ENCODE measurements around the gene CLCN7. TPM values are rescaled to one million over a fixed set of nuclear protein-coding genes. Genes with fewer than 3 reads are reported as not detected.

Gene CLCN7
- total RNA-seq, 1 experiment from 2014 or later = 70.0 TPM

- Histone ChIP-seq H3K23ac (ENCODE audit: insufficient read length, low read depth, low read length) (no peak within 1 kb of the TSS), H3K9me3 (ENCODE audit: control insufficient read depth, low read depth, low read length) (no peaks in the 10 kb centered on the region), H3K79me1 (ENCODE audit: insufficient read depth, low read depth, low read length, poor library complexity, severe bottlenecking) (no peaks in the 10 kb centered on the region), H2BK15ac (ENCODE audit: low read depth, low read length) (no peak within 1 kb of the TSS), H3K14ac (ENCODE audit: insufficient read depth, low read length) (no peak within 1 kb of the TSS), H4K5ac (ENCODE audit: insufficient read length, low read depth, low read length) (no peak within 1 kb of the TSS), H3K4me2 (ENCODE audit: insufficient read depth, insufficient read length, low read length) (no peak within 1 kb of the TSS), H3K9ac (ENCODE audit: extremely low read depth, insufficient read length, low read length) (no peak within 1 kb of the TSS), H4K20me1 (ENCODE audit: control insufficient read depth, insufficient read depth, insufficient read length) (no peaks in the 10 kb centered on the region), H4K8ac (replicated peaks; ENCODE audit: insufficient read length, low read depth, low read length) (no peak within 1 kb of the TSS), H2BK5ac (ENCODE audit: insufficient read length, low read length) (no peak within 1 kb of the TSS), H2BK12ac (ENCODE audit: insufficient read length, low read depth, low read length) (no peak within 1 kb of the TSS), H3K4ac (ENCODE audit: low read depth, low read length) (no peak within 1 kb of the TSS), H2AFZ (ENCODE audit: low read length) (no peak within 1 kb of the TSS), H2BK20ac (ENCODE audit: low read depth, low read length, poor library complexity, severe bottlenecking) (no peak within 1 kb of the TSS), H3K4me1 (ENCODE audit: insufficient read depth, low read length) (no peaks in the 10 kb centered on the region), H3K79me2 (ENCODE audit: insufficient read depth, low read length) (no peaks in the 10 kb centered on the region), H2BK120ac (ENCODE audit: low read depth, low read length, poor library complexity, severe bottlenecking) (no peak within 1 kb of the TSS), H3K23me2 (ENCODE audit: insufficient read length, low read depth, low read length, poor library complexity, severe bottlenecking) (no peaks in the 10 kb centered on the region), H2AK5ac (ENCODE audit: insufficient read length, low read length) (no peak within 1 kb of the TSS), H3K27me3 (ENCODE audit: insufficient read depth, low read length) (no peaks in the 10 kb centered on the region), H3T11ph (ENCODE audit: low read length) (no peak within 1 kb of the TSS), H3K18ac (ENCODE audit: insufficient read length, low read depth, low read length) (no peak within 1 kb of the TSS), H3K56ac (ENCODE audit: insufficient read length, low read depth, low read length) (no peak within 1 kb of the TSS), H4K91ac (ENCODE audit: insufficient read length, low read depth, low read length) (no peak within 1 kb of the TSS), H3K27ac (ENCODE audit: insufficient read length, low read depth, low read length) (no peak within 1 kb of the TSS)
- H3K27ac Mint-ChIP-seq = peak within 1 kb of the TSS in 2 of 3 experiments; percentile 77 to 92; a peak in 2 of 7 replicates
- H3K4me1 Mint-ChIP-seq = no peaks in the 10 kb centered on the region; a peak in 1 of 4 replicates
- peak within 1 kb of the TSS in 1 of 2 experiments; percentile 55; a peak in 1 of 5 replicates for H3K4me3 Mint-ChIP-seq
- H3K9me3 Mint-ChIP-seq = no peaks in the 10 kb centered on the region
- no peak for TF ChIP-seq CTCF (conservative IDR thresholded peaks at IDR 0.05)
- no peaks in the 10 kb centered on the region for H3K36me3 Mint-ChIP-seq (ENCODE audit: insufficient read depth in 1 of 3, low read depth in 3 of 3)
- no peaks in the 10 kb centered on the region; the same call in 1 of the 2 replicates for H3K27me3 Mint-ChIP-seq (ENCODE audit: low read depth)
- no peak for DNase-seq
- WGBS (ENCODE audit: extremely low coverage, insufficient read length, low lambda C conversion rate) = no CpG with 5 or more reads among the region's 35 CpGs
Observed at GRCh38 chr16:1430759-1431496, 43.9 kb downstream of the CLCN7 start, which contains the start of gene PERCC1. PERCC1 (plus strand) TSS chr16:1431078; CDS start chr16:1432594, 1,516 bp downstream.
